B cell (primary cell): ENCODE results near the gene GLI3. TPM values are rescaled to one million over a fixed set of nuclear protein-coding genes. Genes with fewer than 3 reads are reported as not detected.

Experiments used
- ATAC-seq: fragments of 200-7000 bp; cut with Tn5 transposase; one replicate; pipeline ENCODE4 v1.10.0; 2021; ENCODE audit warnings: low read depth, mild to moderate bottlenecking, moderate number of reproducible peaks, moderate library complexity
- CTCF ChIA-PET: fragments of 350-600 bp; sonication (Branson Sonifier 250); formaldehyde crosslinking; loops from one replicate; lab custom pipeline; 2021; ENCODE audit warnings: antibody characterized with exemption, inconsistent platforms; lab: Charles Lee
- POLR2A ChIA-PET: fragments of 350-600 bp; sonication (Branson Sonifier 250); formaldehyde crosslinking; loops from one replicate; lab custom pipeline; 2021; ENCODE audit warnings: antibody characterized with exemption; lab: Charles Lee
- DNase-seq: peaks from one replicate; pipeline ENCODE4 v3.0.0; 2013
- H2AFZ ChIP-seq: 2 replicates; pipeline ENCODE4 v1.6.1; 2012; ENCODE audit warnings: mild to moderate bottlenecking, low read depth, low read length; ENCODE audit not compliant: insufficient read depth, poor library complexity, severe bottlenecking
- H3K27ac ChIP-seq, 2 donors: 1 replicate in 1 of 2; 2 replicates in 1 of 2; pipeline ENCODE4 v1.5.1; 2012 to 2013; ENCODE audit warnings: low read length in 2 of 2, mild to moderate bottlenecking in 2 of 2, moderate library complexity in 1 of 2
- H3K27me3 ChIP-seq, 4 experiments: fragments of 200-600 bp in 1 of 4; sonication (generic) in 1 of 4; replicated peaks in 1 of 4; 1 replicate in 2 of 4; 2 replicates in 2 of 4; pipeline versions ENCODE4 v1.6.1 to v1.7.0; 2013 to 2016; ENCODE audit warnings: low read length in 3 of 4, mild to moderate bottlenecking in 2 of 4, mixed read lengths in 1 of 4, moderate library complexity in 1 of 4; ENCODE audit not compliant: insufficient read depth in 4 of 4, control insufficient read depth in 3 of 4; ENCODE audit errors: control extremely low read depth in 1 of 4
- H3K36me3 ChIP-seq, 2 experiments: replicated peaks in 1 of 2; 1 replicate in 1 of 2; 2 replicates in 1 of 2; pipeline versions ENCODE4 v1.6.1 to v1.7.1; 2013; ENCODE audit warnings: low read length in 1 of 2; ENCODE audit not compliant: insufficient read depth in 2 of 2, control insufficient read depth in 1 of 2; ENCODE audit errors: control extremely low read depth in 1 of 2, extremely low read depth in 1 of 2
- H3K4me1 ChIP-seq, 2 donors: fragments of 200-600 bp in 1 of 2; sonication (generic) in 1 of 2; 1 replicate in 1 of 2; 2 replicates in 1 of 2; pipeline versions ENCODE4 v1.5.1 to v1.6.1; 2013 to 2017; ENCODE audit warnings: low read length in 2 of 2; ENCODE audit not compliant: control insufficient read depth in 2 of 2, insufficient read depth in 2 of 2
- H3K4me2 ChIP-seq: replicated peaks from 2 replicates; pipeline ENCODE3; 2012; ENCODE audit warnings: mild to moderate bottlenecking, low read depth, low read length; ENCODE audit not compliant: poor library complexity, severe bottlenecking
- H3K4me3 ChIP-seq, 5 experiments: fragments of 200-600 bp in 1 of 5; sonication (generic) in 1 of 5; 1 replicate in 3 of 5; 2 replicates in 2 of 5; pipeline versions ENCODE4 v1.5.1 to v1.7.0; 2011 to 2016; ENCODE audit warnings: low read length in 4 of 5, mild to moderate bottlenecking in 4 of 5, low read depth in 2 of 5, control low read depth in 1 of 5, moderate library complexity in 1 of 5; ENCODE audit not compliant: insufficient read depth in 1 of 5; ENCODE audit errors: control extremely low read depth in 1 of 5, extremely low read depth in 1 of 5
- H3K79me2 ChIP-seq: fragments of 200-600 bp; sonication (generic); one replicate; pipeline ENCODE4 v1.6.0; 2016; ENCODE audit warnings: low read length; ENCODE audit not compliant: control insufficient read depth, insufficient read depth
- H3K9ac ChIP-seq: fragments of 200-600 bp; sonication (generic); 2 replicates; pipeline ENCODE4 v1.6.1; 2017; ENCODE audit warnings: mild to moderate bottlenecking, low read length, moderate library complexity
- H3K9me3 ChIP-seq, 3 donors: one replicate each; pipeline versions ENCODE4 v1.6.1 to v1.7.1; 2013; ENCODE audit warnings: low read length in 2 of 3; ENCODE audit not compliant: control insufficient read depth in 2 of 3, insufficient read depth in 1 of 3; ENCODE audit errors: control extremely low read depth in 1 of 3
- H4K20me1 ChIP-seq: 2 replicates; pipeline ENCODE4 v1.6.0; 2012; ENCODE audit warnings: mild to moderate bottlenecking, low read length; ENCODE audit not compliant: insufficient read depth, control insufficient read depth, poor library complexity, severe bottlenecking
- H3K27ac Mint-ChIP-seq: one replicate; pipeline ENCODE4 v1.8.0; 2021; ENCODE audit warnings: mixed read lengths
- H3K27me3 Mint-ChIP-seq: one replicate; pipeline ENCODE4 v1.8.0; 2021; ENCODE audit warnings: mixed read lengths
- H3K4me1 Mint-ChIP-seq: one replicate; pipeline ENCODE4 v1.8.0; 2021; ENCODE audit warnings: mixed read lengths
- H3K4me3 Mint-ChIP-seq: one replicate; pipeline ENCODE4 v1.8.0; 2021; ENCODE audit warnings: mixed read lengths
- H3K9me3 Mint-ChIP-seq: one replicate; pipeline ENCODE4 v1.8.0; 2022; ENCODE audit warnings: mixed read lengths; ENCODE audit not compliant: insufficient read depth
- CTCF ChIP-seq: fragments of 200-600 bp; IDR thresholded peaks from one replicate; pipeline ENCODE4 v1.8.0; 2022; ENCODE audit warnings: antibody characterized with exemption, mild to moderate bottlenecking
- EZH2 ChIP-seq: IDR thresholded peaks from 2 replicates; pipeline ENCODE4 v1.6.1; 2012; ENCODE audit warnings: borderline replicate concordance, low read depth, mild to moderate bottlenecking, moderate library complexity, low read length; ENCODE audit not compliant: insufficient read depth, poor library complexity, severe bottlenecking
- WGBS: methylation state at CpG from one replicate; pipeline ENCODE4 v1.1.5; 2013; ENCODE audit warnings: missing lambda C conversion rate; ENCODE audit not compliant: insufficient coverage; 5-methylcytosine and 5-hydroxymethylcytosine counted together
- intact Hi-C: fragments of 100-400 bp; cut with micrococcal nuclease; formaldehyde crosslinking; loops from one replicate; pipeline ENCODE4 v1.10.0; 2022
- polyA plus RNA-seq: library from polyadenylated mRNA; depleted of rRNA; stranded (reverse); fragments of >200 nt; gene quantifications from 2 replicates; pipeline ENCODE4 v1.2.3, GENCODE V29; 2012
- total RNA-seq, 2 donors: library from RNA; stranded (reverse); fragments of 120-200 nt in 1 of 2; gene quantifications; 1 replicate in 1 of 2; 2 replicates in 1 of 2; pipeline versions ENCODE4 v1.2.3 to v1.2.4, GENCODE V29; 2013 to 2022

The GLI3 gene
- total and polyA plus RNA-seq, 2 donors (not counting 1 experiment from before 2014, with no cell fraction given), result not detected

GRCh38 chr7:42233171-42233570 is 3.8 kb downstream of the GLI3 start:
- ATAC-seq (no peak), DNase-seq (no peak)
- H3K27ac Mint-ChIP-seq, result no peak overlapping the region
- no peak overlapping the region for H3K4me3 ChIP-seq
- H3K9ac ChIP-seq, result no peak overlapping the region
- no peak overlapping the region for H3K4me2 ChIP-seq
- intact Hi-C loops, result no loop called here
- ChIA-PET CTCF (no interaction called here), POLR2A (no interaction called here)
- no peaks in the 10 kb centered on the region for H3K9me3 ChIP-seq
- H3K27ac ChIP-seq, result no peak overlapping the region
- peaks cover 12% of the 10 kb centered on the region for H3K4me1 Mint-ChIP-seq
- TF ChIP-seq CTCF, result no peak
- no peak for TF ChIP-seq EZH2
- H3K36me3 ChIP-seq, result no peaks in the 10 kb centered on the region
- H2AFZ ChIP-seq, result no peak overlapping the region
- H3K4me3 Mint-ChIP-seq, result no peak overlapping the region
- no CpG with 5 or more reads among the region's 2 CpGs for WGBS
- H3K79me2 ChIP-seq, result no peaks in the 10 kb centered on the region
- peaks cover 10 to 13% of the 10 kb centered on the region in 2 donors for H3K4me1 ChIP-seq
- H4K20me1 ChIP-seq, result no peaks in the 10 kb centered on the region
- H3K9me3 Mint-ChIP-seq, result no peaks in the 10 kb centered on the region
- H3K27me3 Mint-ChIP-seq, result peaks cover 56% of the 10 kb centered on the region
- peaks cover 0 to 34% (median 21%) of the 10 kb centered on the region in 4 experiments for H3K27me3 ChIP-seq

- DNase-seq (no peak), ATAC-seq (no peak)
- ChIA-PET POLR2A (no interaction called here), CTCF (no interaction called here)
- H3K27ac Mint-ChIP-seq, result no peak overlapping the region
- TF ChIP-seq CTCF (no peak), EZH2 (no peak)
- H3K27ac ChIP-seq, result no peak overlapping the region
- intact Hi-C loops, result no loop called here
- WGBS, result no CpG with 5 or more reads among the region's 4 CpGs
- no peak overlapping the region for H3K4me2 ChIP-seq
- H3K27me3 Mint-ChIP-seq, result peaks cover 60% of the 10 kb centered on the region
- no peak overlapping the region for H2AFZ ChIP-seq
- H3K9ac ChIP-seq, result no peak overlapping the region
- H3K4me3 Mint-ChIP-seq, result no peak overlapping the region
- H3K79me2 ChIP-seq, result no peaks in the 10 kb centered on the region
- H3K9me3 Mint-ChIP-seq, result no peaks in the 10 kb centered on the region
- H3K9me3 ChIP-seq, result no peaks in the 10 kb centered on the region
- peaks cover 0 to 35% (median 24%) of the 10 kb centered on the region in 4 experiments for H3K27me3 ChIP-seq
- H3K4me3 ChIP-seq, result no peak overlapping the region
- no peaks in the 10 kb centered on the region for H4K20me1 ChIP-seq
- no peaks in the 10 kb centered on the region for H3K36me3 ChIP-seq
- H3K4me1 Mint-ChIP-seq, result peaks cover 16% of the 10 kb centered on the region
- H3K4me1 ChIP-seq, result peaks cover 8 to 11% of the 10 kb centered on the region in 2 donors
Observed at GRCh38 chr7:42232275-42232674, 4.7 kb downstream of the GLI3 start.
